SK-N-SH treated with all-trans-retinoic acid at 6 μM for 48 hours (cell line): Measurements from ENCODE around the gene CYTH4.

ENCODE experiments used
- ATAC-seq: fragments of 200-7000 bp; cut with Tn5 transposase; 3 replicates; pipeline ENCODE4 v1.9.1; 2020; ENCODE audit warnings: mild to moderate bottlenecking, moderate library complexity
- ARNTL ChIP-seq: fragments of 450-650 bp; formaldehyde crosslinking; IDR thresholded peaks from 2 replicates; pipeline ENCODE4 v1.5.0; 2020; ENCODE audit warnings: low read depth, mild to moderate bottlenecking, moderate library complexity, borderline replicate concordance
- BACH2 ChIP-seq: fragments of 250-450 bp; sonication (Bioruptor Pico); IDR thresholded peaks from 2 replicates; pipeline ENCODE4 v1.9.0; 2021; ENCODE audit warnings: mild to moderate bottlenecking, borderline replicate concordance
- CREB5 ChIP-seq: fragments of 250-450 bp; sonication (Bioruptor Pico); IDR thresholded peaks from 2 replicates; pipeline ENCODE4 v1.5.1; 2020; ENCODE audit warnings: low read depth, mild to moderate bottlenecking, moderate library complexity
- CSDC2 ChIP-seq: fragments of 250-450 bp; sonication (Bioruptor Pico); IDR thresholded peaks from 2 replicates; pipeline ENCODE4 v1.5.0; 2020; ENCODE audit warnings: mild to moderate bottlenecking, moderate library complexity
- ESRRG ChIP-seq: fragments of 250-450 bp; sonication (Bioruptor Pico); IDR thresholded peaks from 2 replicates; pipeline ENCODE4 v1.6.1; 2021; ENCODE audit warnings: mild to moderate bottlenecking
- GLIS3 ChIP-seq: fragments of 250-450 bp; sonication (Bioruptor Pico); IDR thresholded peaks from 2 replicates; pipeline ENCODE4 v1.5.0; 2020; ENCODE audit warnings: mild to moderate bottlenecking, moderate library complexity
- ISL1 ChIP-seq: fragments of 250-450 bp; sonication (Bioruptor Pico); IDR thresholded peaks from 2 replicates; pipeline ENCODE4 v2.1.2; 2022; ENCODE audit warnings: mild to moderate bottlenecking, moderate library complexity
- PATZ1 ChIP-seq: fragments of 250-450 bp; sonication (Bioruptor Pico); IDR thresholded peaks from 2 replicates; pipeline ENCODE4 v1.8.0; 2020; ENCODE audit warnings: mild to moderate bottlenecking, moderate library complexity, borderline replicate concordance
- PPARA ChIP-seq: fragments of 250-450 bp; sonication (Bioruptor Pico); IDR thresholded peaks from 2 replicates; pipeline ENCODE4 v1.5.0; 2020; ENCODE audit warnings: mild to moderate bottlenecking, borderline replicate concordance
- RARB ChIP-seq: fragments of 250-450 bp; sonication (Bioruptor Pico); IDR thresholded peaks from 2 replicates; pipeline ENCODE4 v1.8.0; 2021; ENCODE audit warnings: mild to moderate bottlenecking, moderate library complexity
- SNAI2 ChIP-seq: fragments of 250-450 bp; sonication (Bioruptor Pico); IDR thresholded peaks from 2 replicates; pipeline ENCODE4 v1.5.0; 2020; ENCODE audit warnings: mild to moderate bottlenecking, moderate library complexity
- TCF4 ChIP-seq: fragments of 250-450 bp; sonication (Bioruptor Pico); IDR thresholded peaks from 2 replicates; pipeline ENCODE4 v1.8.0; 2021; ENCODE audit warnings: mild to moderate bottlenecking, moderate library complexity, borderline replicate concordance
- TOX ChIP-seq: fragments of 250-450 bp; sonication (Bioruptor Pico); IDR thresholded peaks from 2 replicates; pipeline ENCODE4 v1.8.0; 2021; ENCODE audit warnings: mild to moderate bottlenecking, moderate library complexity, borderline replicate concordance
- TSHZ2 ChIP-seq: fragments of 250-450 bp; sonication (Bioruptor Pico); IDR thresholded peaks from 2 replicates; pipeline ENCODE4 v1.5.0; 2020; ENCODE audit warnings: mild to moderate bottlenecking, moderate library complexity
- ZC3H10 ChIP-seq: fragments of 250-450 bp; sonication (Bioruptor Pico); IDR thresholded peaks from 2 replicates; pipeline ENCODE4 v1.5.1; 2021; ENCODE audit warnings: mild to moderate bottlenecking, moderate library complexity
- ZFP3 ChIP-seq: fragments of 250-450 bp; sonication (Bioruptor Pico); IDR thresholded peaks from 2 replicates; pipeline ENCODE4 v1.5.0; 2020; ENCODE audit warnings: mild to moderate bottlenecking, moderate library complexity
- ZFP30 ChIP-seq: fragments of 450-650 bp; formaldehyde crosslinking; IDR thresholded peaks from 2 replicates; pipeline ENCODE4 v1.5.0; 2022; ENCODE audit warnings: mild to moderate bottlenecking, moderate library complexity
- ZNF70 ChIP-seq: fragments of 450-650 bp; formaldehyde crosslinking; IDR thresholded peaks from 2 replicates; pipeline ENCODE4 v1.5.0; 2020; ENCODE audit warnings: mild to moderate bottlenecking, moderate library complexity
- ZNF8 ChIP-seq: fragments of 450-650 bp; formaldehyde crosslinking; IDR thresholded peaks from 2 replicates; pipeline ENCODE4 v1.5.0; 2020; ENCODE audit warnings: mild to moderate bottlenecking, moderate library complexity
- TF ChIP-seq, protein P1 (sequence below): fragments of 250-450 bp; sonication (Bioruptor Pico); IDR thresholded peaks from 2 replicates; pipeline ENCODE4 v1.5.1; 2021; ENCODE audit warnings: mild to moderate bottlenecking, moderate library complexity

The CYTH4 gene

DNA sequence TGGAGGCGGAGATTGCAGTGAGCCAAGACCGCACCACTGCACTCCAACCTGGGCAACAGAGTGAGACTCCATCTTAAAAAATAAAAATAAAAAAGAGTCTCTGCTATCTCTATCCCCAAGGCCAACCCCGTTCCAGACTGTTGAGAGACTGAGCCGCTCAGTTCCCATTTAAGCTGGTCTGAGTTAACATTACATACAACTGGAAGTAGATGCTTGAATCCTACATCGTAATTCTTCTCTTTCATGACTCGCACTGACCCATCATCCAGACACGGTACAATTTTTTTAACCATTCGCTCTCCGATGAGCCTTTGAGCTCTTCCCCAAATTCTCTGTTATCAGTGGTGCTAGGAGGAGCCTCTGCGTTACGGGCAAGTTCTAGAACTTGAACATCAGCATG lies 4.9 kb upstream of the CYTH4 start:
- no peak for ATAC-seq

GRCh38 chr22:37278261-37278660 lies 4.0 kb upstream of the CYTH4 start:
- ATAC-seq, result no peak
- TF ChIP-seq RARB (no peak), TOX (CRISPR knock-in tag) (no peak), ZNF8 (CRISPR knock-in tag) (no peak), TSHZ2 (CRISPR knock-in tag) (no peak)

More for the DNA sequence above, 4.9 kb upstream of the CYTH4 start:
- no peak for TF ChIP-seq PATZ1 (CRISPR knock-in tag)
- TF ChIP-seq TCF4, result no peak
- no peak for TF ChIP-seq PPARA (CRISPR knock-in tag)
- no peak for TF ChIP-seq ZFP3 (CRISPR knock-in tag)
- no peak for TF ChIP-seq CREB5 (CRISPR knock-in tag)
- TF ChIP-seq, protein P1, sequence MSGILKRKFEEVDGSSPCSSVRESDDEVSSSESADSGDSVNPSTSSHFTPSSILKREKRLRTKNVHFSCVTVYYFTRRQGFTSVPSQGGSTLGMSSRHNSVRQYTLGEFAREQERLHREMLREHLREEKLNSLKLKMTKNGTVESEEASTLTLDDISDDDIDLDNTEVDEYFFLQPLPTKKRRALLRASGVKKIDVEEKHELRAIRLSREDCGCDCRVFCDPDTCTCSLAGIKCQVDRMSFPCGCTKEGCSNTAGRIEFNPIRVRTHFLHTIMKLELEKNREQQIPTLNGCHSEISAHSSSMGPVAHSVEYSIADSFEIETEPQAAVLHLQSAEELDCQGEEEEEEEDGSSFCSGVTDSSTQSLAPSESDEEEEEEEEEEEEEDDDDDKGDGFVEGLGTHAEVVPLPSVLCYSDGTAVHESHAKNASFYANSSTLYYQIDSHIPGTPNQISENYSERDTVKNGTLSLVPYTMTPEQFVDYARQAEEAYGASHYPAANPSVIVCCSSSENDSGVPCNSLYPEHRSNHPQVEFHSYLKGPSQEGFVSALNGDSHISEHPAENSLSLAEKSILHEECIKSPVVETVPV (CRISPR knock-in tag), result no peak
- TF ChIP-seq TOX (CRISPR knock-in tag), result no peak
- no peak for TF ChIP-seq TSHZ2 (CRISPR knock-in tag)
- TF ChIP-seq GLIS3, result no peak
- no peak for TF ChIP-seq ESRRG (CRISPR knock-in tag)
- no peak for TF ChIP-seq ZNF70
- TF ChIP-seq RARB, result no peak
- no peak for TF ChIP-seq ZNF8 (CRISPR knock-in tag)
- TF ChIP-seq ISL1 (CRISPR knock-in tag), result no peak
- no peak for TF ChIP-seq BACH2 (CRISPR knock-in tag)
- TF ChIP-seq, all 23 proteins: peak for 0

- no peak for ATAC-seq
These were observed 2.8 kb upstream of the CYTH4 start for GRCh38 chr22:37279331-37280181.

More at GRCh38 chr22:37279331-37280181, 2.8 kb upstream of the CYTH4 start:
- TF ChIP-seq GLIS3, result no peak
- no peak for TF ChIP-seq TOX (CRISPR knock-in tag)
- no peak for TF ChIP-seq ZFP30
- TF ChIP-seq PATZ1 (CRISPR knock-in tag), result no peak
- TF ChIP-seq ZFP3 (CRISPR knock-in tag), result no peak
- no peak for TF ChIP-seq CREB5 (CRISPR knock-in tag)
- no peak for TF ChIP-seq ZNF8 (CRISPR knock-in tag)
- TF ChIP-seq ZC3H10 (CRISPR knock-in tag), result no peak
- no peak for TF ChIP-seq SNAI2 (CRISPR knock-in tag)
- no peak for TF ChIP-seq ZNF70
- no peak for TF ChIP-seq ARNTL (CRISPR knock-in tag)
- TF ChIP-seq CSDC2 (CRISPR knock-in tag), result no peak
